ENCODE data around the gene TEK. TPM values are rescaled to one million over a fixed set of nuclear protein-coding genes. Genes with fewer than 3 reads are reported as not detected.

Gene TEK
- total and polyA plus RNA-seq, 9 of the 15 experiments (the other 6 are each of a cell fraction or from before 2014, with no cell fraction given), result 0.03 to 0.13 (median 0.06) TPM

DNA sequence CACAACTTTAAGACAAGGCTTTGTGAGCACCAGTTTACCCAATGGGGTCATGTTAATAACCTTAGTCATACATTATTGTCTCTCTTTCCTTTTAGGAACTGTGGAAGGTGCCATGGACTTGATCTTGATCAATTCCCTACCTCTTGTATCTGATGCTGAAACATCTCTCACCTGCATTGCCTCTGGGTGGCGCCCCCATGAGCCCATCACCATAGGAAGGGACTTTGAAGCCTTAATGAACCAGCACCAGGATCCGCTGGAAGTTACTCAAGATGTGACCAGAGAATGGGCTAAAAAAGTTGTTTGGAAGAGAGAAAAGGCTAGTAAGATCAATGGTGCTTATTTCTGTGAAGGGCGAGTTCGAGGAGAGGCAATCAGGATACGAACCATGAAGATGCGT lies 48.7 kb downstream of the TEK start:
- H3K4me3 ChIP-seq, result no peak overlapping the region
- no peaks in the 10 kb centered on the region for H3K4me1 ChIP-seq (replicated peaks in 1 of 2; ENCODE audit: control insufficient read depth in 2 of 2, insufficient read depth in 2 of 2, low read length in 2 of 2)
- DNase-seq (ENCODE audit: extremely low read depth in 1 of 4, low spot score in 3 of 4), result no peak
- WGBS (ENCODE audit: insufficient coverage, low coverage, missing lambda C conversion rate), result no CpG with 5 or more reads among the region's 6 CpGs
- H3K4me2 ChIP-seq (ENCODE audit: insufficient read depth, low read length), result no peak overlapping the region
- H3K9ac ChIP-seq (ENCODE audit: insufficient read depth in 1 of 2, low read depth in 2 of 2, low read length in 2 of 2), result no peak overlapping the region
- H3K27ac ChIP-seq (ENCODE audit: extremely low read depth, low read depth, low read length), result no peak overlapping the region
- no peak overlapping the region for H2AFZ ChIP-seq (ENCODE audit: low read depth, low read length)
- H3K9me3 ChIP-seq (replicated peaks; ENCODE audit: control insufficient read depth, insufficient read depth, low read depth, low read length), result no peaks in the 10 kb centered on the region
- no peaks in the 10 kb centered on the region for H4K20me1 ChIP-seq (replicated peaks; ENCODE audit: control insufficient read depth, insufficient read depth, low read length)
- no peak for ATAC-seq
- H3K27me3 ChIP-seq (ENCODE audit: control insufficient read depth in 2 of 2, insufficient read depth in 2 of 2, low read length in 2 of 2), result no peaks in the 10 kb centered on the region
- H3K9me1 ChIP-seq (ENCODE audit: control insufficient read depth, insufficient read depth, low read length), result no peaks in the 10 kb centered on the region
- FAIRE-seq, result no peak
- CTCF ChIA-PET (ENCODE audit: low intra/inter-chr PET ratio), result no interaction called here
- TF ChIP-seq, protein P1, sequence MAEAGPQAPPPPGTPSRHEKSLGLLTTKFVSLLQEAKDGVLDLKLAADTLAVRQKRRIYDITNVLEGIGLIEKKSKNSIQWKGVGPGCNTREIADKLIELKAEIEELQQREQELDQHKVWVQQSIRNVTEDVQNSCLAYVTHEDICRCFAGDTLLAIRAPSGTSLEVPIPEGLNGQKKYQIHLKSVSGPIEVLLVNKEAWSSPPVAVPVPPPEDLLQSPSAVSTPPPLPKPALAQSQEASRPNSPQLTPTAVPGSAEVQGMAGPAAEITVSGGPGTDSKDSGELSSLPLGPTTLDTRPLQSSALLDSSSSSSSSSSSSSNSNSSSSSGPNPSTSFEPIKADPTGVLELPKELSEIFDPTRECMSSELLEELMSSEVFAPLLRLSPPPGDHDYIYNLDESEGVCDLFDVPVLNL (CRISPR knock-in tag; IDR thresholded peaks at IDR 0.05; ENCODE audit: low read depth), result no peak
- TF ChIP-seq ZNF551 (CRISPR knock-in tag; IDR thresholded peaks at IDR 0.05) (no peak), RFX5 (IDR thresholded peaks at IDR 0.05; ENCODE audit: low read depth, low read length) (no peak), HCFC1 (IDR thresholded peaks at IDR 0.05; ENCODE audit: low read depth, low read length) (no peak), MCM2 (IDR thresholded peaks at IDR 0.05; ENCODE audit: low read depth) (no peak), KDM4B (IDR thresholded peaks at IDR 0.05; ENCODE audit: borderline replicate concordance in 2 of 2, low read depth in 1 of 2) (no peak), NCOA4 (IDR thresholded peaks at IDR 0.05; ENCODE audit: partially characterized antibody) (no peak), ZNF165 (CRISPR knock-in tag; IDR thresholded peaks at IDR 0.05; ENCODE audit: borderline replicate concordance) (no peak), SRSF3 (IDR thresholded peaks at IDR 0.05; ENCODE audit: insufficient read depth, low read length) (no peak), POLR2G (IDR thresholded peaks at IDR 0.05; ENCODE audit: low read depth, low read length) (no peak), BRD9 (IDR thresholded peaks at IDR 0.05; ENCODE audit: low read depth, partially characterized antibody) (no peak)
- TF ChIP-seq, protein P2, sequence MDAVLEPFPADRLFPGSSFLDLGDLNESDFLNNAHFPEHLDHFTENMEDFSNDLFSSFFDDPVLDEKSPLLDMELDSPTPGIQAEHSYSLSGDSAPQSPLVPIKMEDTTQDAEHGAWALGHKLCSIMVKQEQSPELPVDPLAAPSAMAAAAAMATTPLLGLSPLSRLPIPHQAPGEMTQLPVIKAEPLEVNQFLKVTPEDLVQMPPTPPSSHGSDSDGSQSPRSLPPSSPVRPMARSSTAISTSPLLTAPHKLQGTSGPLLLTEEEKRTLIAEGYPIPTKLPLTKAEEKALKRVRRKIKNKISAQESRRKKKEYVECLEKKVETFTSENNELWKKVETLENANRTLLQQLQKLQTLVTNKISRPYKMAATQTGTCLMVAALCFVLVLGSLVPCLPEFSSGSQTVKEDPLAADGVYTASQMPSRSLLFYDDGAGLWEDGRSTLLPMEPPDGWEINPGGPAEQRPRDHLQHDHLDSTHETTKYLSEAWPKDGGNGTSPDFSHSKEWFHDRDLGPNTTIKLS (IDR thresholded peaks at IDR 0.05; ENCODE audit: borderline replicate concordance, low read depth), result no peak
- TF ChIP-seq, protein P3, sequence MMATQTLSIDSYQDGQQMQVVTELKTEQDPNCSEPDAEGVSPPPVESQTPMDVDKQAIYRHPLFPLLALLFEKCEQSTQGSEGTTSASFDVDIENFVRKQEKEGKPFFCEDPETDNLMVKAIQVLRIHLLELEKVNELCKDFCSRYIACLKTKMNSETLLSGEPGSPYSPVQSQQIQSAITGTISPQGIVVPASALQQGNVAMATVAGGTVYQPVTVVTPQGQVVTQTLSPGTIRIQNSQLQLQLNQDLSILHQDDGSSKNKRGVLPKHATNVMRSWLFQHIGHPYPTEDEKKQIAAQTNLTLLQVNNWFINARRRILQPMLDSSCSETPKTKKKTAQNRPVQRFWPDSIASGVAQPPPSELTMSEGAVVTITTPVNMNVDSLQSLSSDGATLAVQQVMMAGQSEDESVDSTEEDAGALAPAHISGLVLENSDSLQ (IDR thresholded peaks at IDR 0.05), result no peak
- TF ChIP-seq, protein P4, sequence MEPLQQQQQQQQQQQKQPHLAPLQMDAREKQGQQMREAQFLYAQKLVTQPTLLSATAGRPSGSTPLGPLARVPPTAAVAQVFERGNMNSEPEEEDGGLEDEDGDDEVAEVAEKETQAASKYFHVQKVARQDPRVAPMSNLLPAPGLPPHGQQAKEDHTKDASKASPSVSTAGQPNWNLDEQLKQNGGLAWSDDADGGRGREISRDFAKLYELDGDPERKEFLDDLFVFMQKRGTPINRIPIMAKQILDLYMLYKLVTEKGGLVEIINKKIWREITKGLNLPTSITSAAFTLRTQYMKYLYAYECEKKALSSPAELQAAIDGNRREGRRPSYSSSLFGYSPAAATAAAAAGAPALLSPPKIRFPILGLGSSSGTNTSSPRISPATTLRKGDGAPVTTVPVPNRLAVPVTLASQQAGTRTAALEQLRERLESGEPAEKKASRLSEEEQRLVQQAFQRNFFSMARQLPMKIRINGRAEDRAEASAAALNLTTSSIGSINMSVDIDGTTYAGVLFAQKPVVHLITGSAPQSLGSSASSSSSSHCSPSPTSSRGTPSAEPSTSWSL (CRISPR knock-in tag; IDR thresholded peaks at IDR 0.05; ENCODE audit: borderline replicate concordance), result no peak
- BruUV-seq (replicated peaks), result no TSS peak
- in situ Hi-C loops (cut with MboI) (no loop called here), intact Hi-C loops (cut with micrococcal nuclease) (no loop called here)
- H3K36me3 ChIP-seq (ENCODE audit: control insufficient read depth, insufficient read depth, low read length), result no peaks in the 10 kb centered on the region
- POLR2A ChIA-PET, result no interaction called here
- no peaks in the 10 kb centered on the region for H3K79me2 ChIP-seq (ENCODE audit: control insufficient read depth, insufficient read depth, low read length)
